Heart left ventricle (tissue), 16 donors: ENCODE results near the gene KCNE4. TPM values are rescaled to one million over a fixed set of nuclear protein-coding genes. Genes with fewer than 3 reads are reported as not detected.
"Not testable (repeated sequence)": the region's sequence is repeated elsewhere in the genome, so short reads cannot be mapped to it uniquely, and the experiment has no call there.

ENCODE experiments used
- ATAC-seq, 4 donors: fragments of 200-7000 bp; cut with Tn5 transposase; one replicate each; pipeline ENCODE4 v1.9.1; 2020 to 2022; ENCODE audit warnings: moderate library complexity in 4 of 4, mild to moderate bottlenecking in 3 of 4, moderate number of reproducible peaks in 1 of 4
- DNase-seq, 5 donors: peaks; one replicate each; pipeline ENCODE4 v3.0.0-alpha.2; 2020
- H3K27ac ChIP-seq, 12 donors: fragments of 200-600 bp; sonication (generic) in 4 of 12; one replicate each; pipeline versions ENCODE4 v1.5.0 to v1.8.0; 2016 to 2022; ENCODE audit warnings: mild to moderate bottlenecking in 2 of 12
- H3K27me3 ChIP-seq, 9 donors: fragments of 200-600 bp; sonication (generic) in 2 of 9; one replicate each; pipeline versions ENCODE4 v1.5.1 to v1.8.0; 2016 to 2022; ENCODE audit warnings: mild to moderate bottlenecking in 3 of 9
- H3K36me3 ChIP-seq, 9 donors: fragments of 200-600 bp; sonication (generic) in 2 of 9; one replicate each; pipeline versions ENCODE4 v1.5.0 to v1.8.0; 2018 to 2022; ENCODE audit warnings: mild to moderate bottlenecking in 2 of 9
- H3K4me1 ChIP-seq, 12 donors: fragments of 200-600 bp; sonication (generic) in 4 of 12; one replicate each; pipeline versions ENCODE4 v1.5.0 to v1.8.0; 2016 to 2022; ENCODE audit warnings: mild to moderate bottlenecking in 3 of 12
- H3K4me3 ChIP-seq, 12 donors: fragments of 200-600 bp; sonication (generic) in 4 of 12; one replicate each; pipeline versions ENCODE4 v1.5.0 to v1.8.0; 2017 to 2022; ENCODE audit warnings: mild to moderate bottlenecking in 9 of 12, moderate library complexity in 4 of 12
- H3K9me3 ChIP-seq, 12 donors: fragments of 200-600 bp; sonication (generic) in 4 of 12; one replicate each; pipeline versions ENCODE4 v1.5.0 to v1.8.0; 2016 to 2022; ENCODE audit warnings: mild to moderate bottlenecking in 1 of 12
- CTCF ChIP-seq, 12 donors: fragments of 200-600 bp; sonication (generic) in 4 of 12; IDR thresholded peaks; one replicate each; pipeline versions ENCODE4 v1.5.0 to v1.8.0; 2018 to 2022; ENCODE audit warnings: antibody characterized with exemption in 12 of 12, mild to moderate bottlenecking in 5 of 12
- POLR2A ChIP-seq, 2 donors: fragments of 450-650 bp; IDR thresholded peaks; one replicate each; pipeline ENCODE4 v1.6.1; 2017; ENCODE audit warnings: antibody characterized with exemption in 2 of 2, mild to moderate bottlenecking in 2 of 2, moderate library complexity in 2 of 2
- WGBS, 4 donors: extraction: QIAGEN DNeasy Blood & Tissue Kit in 2 of 4; methylation state at CpG; one replicate each; pipeline versions ENCODE4 v1.1.5 to v1.1.7; 2013 to 2018; 5-methylcytosine and 5-hydroxymethylcytosine counted together
- intact Hi-C, 10 donors: fragments of 100-400 bp; cut with DNase I; formaldehyde crosslinking; loops; one replicate each; pipeline versions ENCODE4 v1.11.1 to v1.14.2; 2022
- polyA plus RNA-seq, 2 donors: library from polyadenylated mRNA; stranded (reverse); fragments of 200-250 nt; gene quantifications; one replicate each; pipeline ENCODE4 v1.2.3, GENCODE V29; 2013
- total RNA-seq, 9 donors: library from RNA; depleted of rRNA in 2 of 9; stranded (reverse); fragments of >200 nt in 2 of 9; fragmentation: NEBNext Ultra II Directional in 3 of 9; extraction: Animal tissue kit (Norgen Biotek cat#: 25700) in 3 of 9; gene quantifications; one replicate each; pipeline versions ENCODE4 v1.1.0 to v1.2.4, GENCODE V29; 2016 to 2023
- donor health status: ischemic (EF 13 %, LVEDD 7.1; RV severe dilation, severe dysfunction).
- donor health status: healthy with polysubstance abuse.
- donor health status: DM: no; HTN: yes; CAD: no.
- donor health status: DM: no; HTN: no; CAD: no.
- donor health status: ischemic (EF 25% LVEDD 6.9; RV normal size, moderate dysfunction).
- donor health status: ischemic (EF 25% LVEDD 5.7; RV mildly dilated, moderate dysfunction).
- donor health status: healthy.
- donor health status: DM: yes; HTN: yes; CAD: no.
- donor health status: ischemic (EF 35%, LVEDD 5.7; RV mildly dilated, moderate dysfunction).
- donor health status: nonischemic (EF 11% LVEDD 7.7; RV severe dilation, severe dysfunction).
- donor health status: DM: yes; HTN: yes; CAD: no.
- donor health status: PGD.
- donor health status: ischemic (EF 29% LVEDD 5.4; RV normal size, mild dysfunction).
- donor health status: nonischemic (EF 23%, LVEDD 6.1; RV moderate dilation, normal function).

The KCNE4 gene
- total and polyA plus RNA-seq, 11 donors: 0.69 to 3.7 (median 1.6) TPM

DNA sequence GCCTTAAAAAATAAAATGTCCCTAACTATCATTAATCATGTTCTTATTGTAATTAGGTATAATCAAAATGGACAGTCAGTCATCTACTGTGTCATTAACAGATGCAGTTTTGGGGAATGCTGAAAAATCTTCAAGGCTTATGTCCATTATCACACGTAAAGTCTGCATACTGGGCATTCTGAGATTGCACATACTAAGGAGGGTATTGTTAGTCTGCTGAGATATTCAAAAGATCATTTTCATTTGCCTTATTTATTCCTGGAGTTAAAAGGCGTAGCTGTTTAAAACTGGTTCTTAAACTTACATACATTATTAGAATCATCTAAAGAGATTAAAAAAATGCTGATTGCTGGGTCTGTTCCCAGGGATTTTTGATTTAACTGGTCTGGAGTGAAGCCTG, 27.4 kb downstream of the KCNE4 start:
- TF ChIP-seq POLR2A (IDR thresholded peaks at IDR 0.05) (no peak), CTCF (IDR thresholded peaks at IDR 0.05) (no peak)
- H3K9me3 ChIP-seq: no peaks in the 10 kb centered on the region
- DNase-seq (no peak), ATAC-seq (no peak)
- no peaks in the 10 kb centered on the region for H3K27me3 ChIP-seq
- no peaks in the 10 kb centered on the region for H3K4me1 ChIP-seq
- no peak overlapping the region for H3K27ac ChIP-seq
- WGBS, 4 donors: 88 to 91% (median 90%) methylated on average over 2 of the region's 2 CpGs
- H3K36me3 ChIP-seq: no peaks in the 10 kb centered on the region
- H3K4me3 ChIP-seq: no peak overlapping the region
- intact Hi-C loops: no loop called here

GRCh38 chr2:223079925-223080324, 27.9 kb downstream of the KCNE4 start:
- Histone ChIP-seq H3K4me1 (peaks cover 0 to 2% (median 0%) of the 10 kb centered on the region in 12 donors), H3K9me3 (no peaks in the 10 kb centered on the region), H3K27me3 (no peaks in the 10 kb centered on the region), H3K36me3 (no peaks in the 10 kb centered on the region), H3K4me3 (no peak overlapping the region), H3K27ac (no peak overlapping the region)
- TF ChIP-seq POLR2A (IDR thresholded peaks at IDR 0.05) (no peak), CTCF (IDR thresholded peaks at IDR 0.05) (no peak)
- ATAC-seq (no peak), DNase-seq (no peak)
- 79 to 89% (median 88%) methylated on average over 2 of the region's 2 CpGs for WGBS, 4 donors
- intact Hi-C loops: no loop called here

- H3K4me3 ChIP-seq, DNase-seq, H3K27ac ChIP-seq, intact Hi-C loops, ATAC-seq, H3K4me1 ChIP-seq, H3K9me3 ChIP-seq, H3K27me3 ChIP-seq, H3K36me3 ChIP-seq: not testable (repeated sequence)
- 56 to 80% (median 65%) methylated on average over 3 of the region's 3 CpGs for WGBS, 4 donors
Observed at GRCh38 chr2:223080790-223081360, 28.9 kb downstream of the KCNE4 start.

GRCh38 chr2:223081789-223082188, 29.8 kb downstream of the KCNE4 start:
- Histone ChIP-seq H3K27me3 (no peaks in the 10 kb centered on the region), H3K4me3 (no peak overlapping the region), H3K36me3 (no peaks in the 10 kb centered on the region), H3K9me3 (no peaks in the 10 kb centered on the region), H3K27ac (no peak overlapping the region), H3K4me1 (peaks cover 0 to 5% (median 0%) of the 10 kb centered on the region in 12 donors)
- WGBS, 4 donors: 61 to 80% (median 66%) methylated on average over 3 of the region's 3 CpGs
- ATAC-seq (no peak), DNase-seq (no peak)
- intact Hi-C loops: no loop called here
- no peak for TF ChIP-seq POLR2A (IDR thresholded peaks at IDR 0.05)

GRCh38 chr2:223082706-223083105, 30.7 kb downstream of the KCNE4 start:
- DNase-seq (no peak), ATAC-seq (no peak)
- Histone ChIP-seq H3K27ac (no peak overlapping the region), H3K36me3 (no peaks in the 10 kb centered on the region), H3K27me3 (no peaks in the 10 kb centered on the region), H3K4me3 (no peak overlapping the region), H3K9me3 (no peaks in the 10 kb centered on the region), H3K4me1 (peaks cover 0 to 5% (median 0%) of the 10 kb centered on the region in 12 donors)
- intact Hi-C loops: no loop called here
- WGBS, 4 donors: 0 to 50% (median 22%) methylated on average over 2 of the region's 2 CpGs
- no peak for TF ChIP-seq POLR2A (IDR thresholded peaks at IDR 0.05)
- TF ChIP-seq CTCF (IDR thresholded peaks at IDR 0.05): no peak
